ENCODE measurements around the gene SETD7.

Gene SETD7

DNA sequence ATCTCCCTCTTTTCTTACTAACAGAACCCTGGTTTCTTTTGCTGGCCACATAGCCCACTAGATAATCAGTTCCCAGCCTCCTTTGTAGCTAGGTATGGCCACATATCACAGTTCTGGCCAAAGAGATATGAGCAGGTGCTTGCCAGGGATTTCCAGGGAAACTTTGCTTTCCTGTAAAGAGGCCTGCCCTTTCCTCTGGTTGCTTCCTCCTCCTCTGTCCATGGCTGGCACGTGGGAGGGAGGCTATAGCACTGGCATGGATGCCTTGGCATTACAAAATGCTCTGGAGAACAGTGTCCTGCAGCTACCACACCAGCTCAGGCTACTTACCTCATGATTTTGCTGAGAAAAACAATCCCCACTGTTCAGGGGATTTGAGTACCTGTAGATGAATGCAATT lies 74.6 kb downstream of the SETD7 start:
- DNase-seq (ENCODE audit: low read depth) = no peak
- TF ChIP-seq CTCF (IDR thresholded peaks at IDR 0.05; ENCODE audit: control insufficient read depth, insufficient read depth, low read depth, low read length, missing control alignments) = no peak
- H3K4me3 ChIP-seq (ENCODE audit: control insufficient read depth, low read depth, low read length) = no peak overlapping the region

DNA sequence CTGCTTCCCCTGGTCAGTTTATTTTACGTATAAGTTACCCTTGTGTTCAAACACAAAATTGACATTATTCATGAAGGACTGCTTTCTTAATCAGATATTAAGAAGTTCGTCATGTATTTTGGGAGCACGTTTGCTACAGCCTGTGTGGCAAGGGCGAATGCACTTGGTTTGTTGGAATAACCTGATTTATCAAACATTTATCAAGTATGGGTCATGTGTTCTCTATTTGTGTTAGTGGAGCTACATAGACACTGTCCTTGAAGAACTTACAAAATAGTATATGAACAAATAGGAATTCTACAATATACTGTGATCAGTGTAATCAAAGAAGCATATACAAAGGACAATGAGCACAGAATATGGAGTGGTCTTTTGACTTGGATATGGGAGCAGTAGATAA lies 79.7 kb downstream of the SETD7 start:
- no peak for TF ChIP-seq CTCF (IDR thresholded peaks at IDR 0.05; ENCODE audit: control insufficient read depth, insufficient read depth, low read depth, low read length, missing control alignments)
- DNase-seq (ENCODE audit: low read depth) = no peak
- no peak overlapping the region for H3K4me3 ChIP-seq (ENCODE audit: control insufficient read depth, low read depth, low read length)

DNA sequence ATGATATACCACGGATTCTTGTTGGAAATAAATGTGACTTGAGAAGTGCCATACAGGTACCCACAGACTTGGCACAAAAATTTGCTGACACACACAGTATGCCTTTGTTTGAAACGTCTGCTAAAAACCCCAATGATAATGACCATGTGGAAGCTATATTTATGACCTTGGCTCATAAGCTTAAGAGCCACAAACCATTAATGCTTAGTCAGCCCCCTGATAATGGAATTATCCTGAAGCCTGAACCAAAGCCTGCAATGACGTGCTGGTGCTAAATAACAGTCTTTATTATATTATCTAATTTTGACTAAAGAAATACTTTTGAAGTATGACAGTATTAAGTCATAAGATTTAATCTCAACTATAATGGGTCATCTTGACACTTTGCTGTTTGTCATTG lies 83.2 kb downstream of the SETD7 start:
- DNase-seq (ENCODE audit: low read depth) = no peak
- no peak for TF ChIP-seq CTCF (IDR thresholded peaks at IDR 0.05; ENCODE audit: control insufficient read depth, insufficient read depth, low read depth, low read length, missing control alignments)

GRCh38 chr4:139470997-139471665 lies 84.9 kb downstream of the SETD7 start:
- TF ChIP-seq CTCF (IDR thresholded peaks at IDR 0.05; ENCODE audit: control insufficient read depth, insufficient read depth, low read depth, low read length, missing control alignments) = no peak
- H3K4me3 ChIP-seq (ENCODE audit: control insufficient read depth, low read depth, low read length) = no peak overlapping the region
- no peak for DNase-seq (ENCODE audit: low read depth)

More for the DNA sequence above, 83.2 kb downstream of the SETD7 start:
- H3K4me3 ChIP-seq (ENCODE audit: control insufficient read depth, low read depth, low read length) = no peak overlapping the region

- TF ChIP-seq CTCF (IDR thresholded peaks at IDR 0.05; ENCODE audit: control insufficient read depth, insufficient read depth, low read depth, low read length, missing control alignments) = no peak
- no peak for DNase-seq (ENCODE audit: low read depth)
- H3K4me3 ChIP-seq (ENCODE audit: control insufficient read depth, low read depth, low read length) = no peak overlapping the region
These were observed 85.7 kb downstream of the SETD7 start for GRCh38 chr4:139470295-139470694.

- H3K4me3 ChIP-seq (ENCODE audit: control insufficient read depth, low read depth, low read length) = no peak overlapping the region
- no peak for DNase-seq (ENCODE audit: low read depth)
- TF ChIP-seq CTCF (IDR thresholded peaks at IDR 0.05; ENCODE audit: control insufficient read depth, insufficient read depth, low read depth, low read length, missing control alignments) = no peak
These were observed 86.2 kb downstream of the SETD7 start for GRCh38 chr4:139469869-139470268.

All from AG09309 (cell line).